Kidney (tissue), 14 donors: ENCODE data around the gene LYST. TPM values are rescaled to one million over a fixed set of nuclear protein-coding genes. Genes with fewer than 3 reads are reported as not detected.

ENCODE experiments used
- DNase-seq, 5 donors: peaks; one replicate each; pipeline ENCODE4 v3.0.0-alpha.2; 2013 to 2020
- FAIRE-seq: peaks from 2 replicates; lab custom pipeline; 2012; peaks lifted over from hg19 to GRCh38; lab: Jason Lieb, UNC
- H3K27ac ChIP-seq, 2 donors: one replicate each; pipeline ENCODE4 v1.7.0; 2013; ENCODE audit warnings: low read depth in 2 of 2, low read length in 2 of 2, inconsistent platforms in 1 of 2
- H3K27me3 ChIP-seq: one replicate; pipeline ENCODE4 v1.7.1; 2013; ENCODE audit warnings: low read length, inconsistent platforms; ENCODE audit not compliant: control insufficient read depth, insufficient read depth
- H3K36me3 ChIP-seq, 3 donors: one replicate each; pipeline versions ENCODE4 v1.7.0 to v1.7.1; 2013; ENCODE audit warnings: low read length in 3 of 3, control low read depth in 1 of 3, inconsistent platforms in 1 of 3; ENCODE audit not compliant: insufficient read depth in 3 of 3, control insufficient read depth in 2 of 3
- H3K4me1 ChIP-seq, 3 donors: one replicate each; pipeline versions ENCODE4 v1.7.0 to v1.7.1; 2013; ENCODE audit warnings: low read length in 3 of 3, inconsistent platforms in 1 of 3, low read depth in 1 of 3; ENCODE audit not compliant: control insufficient read depth in 2 of 3, insufficient read depth in 2 of 3
- H3K4me3 ChIP-seq, 3 donors: one replicate each; pipeline versions ENCODE4 v1.7.0 to v1.8.1; 2013; ENCODE audit warnings: low read length in 3 of 3, control low read depth in 1 of 3, inconsistent platforms in 1 of 3
- H3K9ac ChIP-seq, 3 donors: one replicate each; pipeline versions ENCODE4 v1.7.0 to v1.7.1; 2013; ENCODE audit warnings: low read length in 3 of 3, control low read depth in 1 of 3, inconsistent platforms in 1 of 3
- H3K9me3 ChIP-seq, 3 donors: one replicate each; pipeline versions ENCODE4 v1.7.0 to v1.7.1; 2013; ENCODE audit warnings: low read length in 3 of 3, control low read depth in 1 of 3, inconsistent platforms in 1 of 3; ENCODE audit not compliant: control insufficient read depth in 2 of 3, insufficient read depth in 1 of 3
- CTCF ChIP-seq: IDR thresholded peaks from 3 replicates; pipeline ENCODE4 v1.5.1; 2012; ENCODE audit warnings: mild to moderate bottlenecking, moderate library complexity, borderline replicate concordance; ENCODE audit not compliant: insufficient read depth; ENCODE audit errors: extremely low read depth
- intact Hi-C: fragments of 100-400 bp; cut with DNase I; formaldehyde crosslinking; loops from one replicate; pipeline ENCODE4 v1.11.1; 2022
- polyA plus RNA-seq: library from polyadenylated mRNA; stranded (reverse); fragments of 350-450 nt; fragmentation: Illumina TruSeq; extraction: RNeasy Lipid Tissue Mini Kit (QIAGEN cat#74804); gene quantifications from one replicate; pipeline ENCODE4 v1.2.3, GENCODE V29; 2014; ENCODE audit warnings: low read depth, low replicate concordance; ENCODE audit not compliant: insufficient read depth
- total RNA-seq: library from RNA; stranded (reverse); fragmentation: NEBNext Ultra II Directional; extraction: Animal tissue kit (Norgen Biotek cat#: 25700); gene quantifications from one replicate; pipeline ENCODE4 v1.2.1, GENCODE V29; 2021
- donor health status: control.
- donor health status: control.
- donor health status: control.
- donor health status: control.
- donor health status: control.
- donor health status: DM: yes; HTN: yes; CAD: no.
- donor health status: Normal renal cell carcinoma (clear cell type).

Gene LYST
- total and polyA plus RNA-seq, 2 donors from 2014 or later, result 4.6 to 30.3 TPM

- FAIRE-seq, result no peak
Measured at GRCh38 chr1:235741294-235741693, 125.4 kb downstream of the LYST start.

GRCh38 chr1:235739631-235740030 is 127.1 kb downstream of the LYST start:
- Histone ChIP-seq H3K36me3 (peaks cover 0 to 9% (median 4%) of the 10 kb centered on the region in 3 donors), H3K9ac (no peak overlapping the region), H3K27ac (no peak overlapping the region), H3K4me3 (no peak overlapping the region), H3K4me1 (no peaks in the 10 kb centered on the region), H3K27me3 (no peaks in the 10 kb centered on the region), H3K9me3 (no peaks in the 10 kb centered on the region)
- intact Hi-C loops, result no loop called here
- DNase-seq, result no peak
- TF ChIP-seq CTCF, result no peak
- FAIRE-seq, result peak; percentile 3

More at GRCh38 chr1:235741294-235741693, 125.4 kb downstream of the LYST start:
- H3K4me3 ChIP-seq, result no peak overlapping the region
- DNase-seq, result no peak
- no peak overlapping the region for H3K27ac ChIP-seq
- H3K4me1 ChIP-seq, result no peaks in the 10 kb centered on the region
- H3K36me3 ChIP-seq, result peaks cover 0 to 14% (median 11%) of the 10 kb centered on the region in 3 donors
- no peaks in the 10 kb centered on the region for H3K27me3 ChIP-seq
- H3K9ac ChIP-seq, result no peak overlapping the region
- no peaks in the 10 kb centered on the region for H3K9me3 ChIP-seq
- TF ChIP-seq CTCF, result no peak
- intact Hi-C loops, result no loop called here

GRCh38 chr1:235739124-235739523 is 127.6 kb downstream of the LYST start:
- no peaks in the 10 kb centered on the region for H3K27me3 ChIP-seq
- intact Hi-C loops, result no loop called here
- H3K4me1 ChIP-seq, result no peaks in the 10 kb centered on the region
- DNase-seq (no peak), FAIRE-seq (no peak)
- no peak overlapping the region for H3K9ac ChIP-seq
- H3K9me3 ChIP-seq, result no peaks in the 10 kb centered on the region
- no peak overlapping the region for H3K4me3 ChIP-seq
- H3K27ac ChIP-seq, result no peak overlapping the region
- TF ChIP-seq CTCF, result no peak
- peaks cover 0 to 9% (median 4%) of the 10 kb centered on the region in 3 donors for H3K36me3 ChIP-seq

GRCh38 chr1:235737751-235738150 is 129.0 kb downstream of the LYST start:
- Histone ChIP-seq H3K4me3 (no peak overlapping the region), H3K4me1 (no peaks in the 10 kb centered on the region), H3K36me3 (peaks cover 0 to 5% (median 4%) of the 10 kb centered on the region in 3 donors), H3K9ac (no peak overlapping the region), H3K27me3 (no peaks in the 10 kb centered on the region), H3K27ac (no peak overlapping the region), H3K9me3 (no peaks in the 10 kb centered on the region)
- intact Hi-C loops, result no loop called here
- no peak for TF ChIP-seq CTCF
- no peak for FAIRE-seq
- no peak for DNase-seq
